Spleen (tissue), 11 donors: Measurements from ENCODE around the gene CD81. TPM values are rescaled to one million over a fixed set of nuclear protein-coding genes. Genes with fewer than 3 reads are reported as not detected.
"Not testable (repeated sequence)": the region's sequence is repeated elsewhere in the genome, so short reads cannot be mapped to it uniquely, and the experiment has no call there.

Experiments used
- DNase-seq: peaks from one replicate; pipeline ENCODE4 v3.0.0-alpha.2; 2020
- H3K27ac ChIP-seq, 8 donors: fragments of 200-600 bp; sonication (generic) in 7 of 8; 1 replicate in 4 of 8; 2 replicates in 4 of 8; pipeline versions ENCODE4 v1.5.0 to v1.8.0; 2016 to 2021; ENCODE audit warnings: inconsistent platforms in 4 of 8, mild to moderate bottlenecking in 4 of 8, moderate library complexity in 1 of 8
- H3K27me3 ChIP-seq, 7 donors: fragments of 200-600 bp; sonication (generic) in 6 of 7; replicated peaks in 1 of 7; 1 replicate in 4 of 7; 2 replicates in 3 of 7; pipeline versions ENCODE4 v1.5.0 to v1.8.0; 2016 to 2021; ENCODE audit warnings: inconsistent platforms in 3 of 7, mild to moderate bottlenecking in 1 of 7
- H3K36me3 ChIP-seq, 6 donors: fragments of 200-600 bp; sonication (generic) in 5 of 6; 1 replicate in 4 of 6; 2 replicates in 2 of 6; pipeline versions ENCODE4 v1.5.0 to v1.8.0; 2016 to 2021; ENCODE audit warnings: inconsistent platforms in 2 of 6
- H3K4me1 ChIP-seq, 6 donors: fragments of 200-600 bp; sonication (generic) in 5 of 6; 1 replicate in 3 of 6; 2 replicates in 3 of 6; pipeline versions ENCODE4 v1.5.0 to v1.8.0; 2016 to 2021; ENCODE audit warnings: inconsistent platforms in 3 of 6
- H3K4me3 ChIP-seq, 8 donors: fragments of 200-600 bp; sonication (generic) in 7 of 8; 1 replicate in 4 of 8; 2 replicates in 4 of 8; pipeline versions ENCODE4 v1.5.0 to v1.8.0; 2016 to 2021; ENCODE audit warnings: inconsistent platforms in 4 of 8, mild to moderate bottlenecking in 4 of 8, moderate library complexity in 2 of 8
- H3K9me3 ChIP-seq, 8 donors: fragments of 200-600 bp; sonication (generic) in 7 of 8; 1 replicate in 4 of 8; 2 replicates in 4 of 8; pipeline versions ENCODE4 v1.5.0 to v1.8.0; 2016 to 2021; ENCODE audit warnings: inconsistent platforms in 4 of 8
- CTCF ChIP-seq, 11 experiments: fragments of 200-600 bp in 7 of 11; fragments of 450-650 bp in 4 of 11; sonication (generic) in 4 of 11; IDR thresholded peaks in 8 of 11; conservative IDR thresholded peaks in 3 of 11; 1 replicate in 7 of 11; 2 replicates in 4 of 11; pipeline versions ENCODE4 v1.4.0 to v1.8.0; 2016 to 2021; ENCODE audit warnings: antibody characterized with exemption in 11 of 11, inconsistent platforms in 4 of 11, mild to moderate bottlenecking in 1 of 11
- POLR2A ChIP-seq, 3 donors: fragments of 450-650 bp; IDR thresholded peaks; one replicate each; pipeline ENCODE4 v1.5.1; 2017; ENCODE audit warnings: antibody characterized with exemption in 3 of 3, mild to moderate bottlenecking in 1 of 3
- POLR2AphosphoS5 ChIP-seq, 3 donors: sonication (generic); formaldehyde crosslinking; IDR thresholded peaks; one replicate each; pipeline ENCODE4 v1.5.1; 2017; ENCODE audit warnings: antibody characterized with exemption in 3 of 3
- WGBS, 5 donors: extraction: QIAGEN DNeasy Blood & Tissue Kit in 3 of 5; methylation state at CpG; one replicate each; pipeline versions ENCODE4 v1.1.5 to v1.1.7; 2013 to 2018; 5-methylcytosine and 5-hydroxymethylcytosine counted together
- intact Hi-C: fragments of 100-400 bp; cut with DNase I; formaldehyde crosslinking; loops from one replicate; pipeline ENCODE4 v1.15.0; 2023; ENCODE audit warnings: low total_unique reads
- polyA plus RNA-seq, 3 donors: library from polyadenylated mRNA; stranded (reverse); fragments of 200-250 nt; gene quantifications; one replicate each; pipeline ENCODE4 v1.2.1, GENCODE V29; 2013
- total RNA-seq, 7 donors: library from RNA; depleted of rRNA in 3 of 7; stranded (reverse); fragments of >200 nt in 3 of 7; fragmentation: NEBNext Ultra II Directional in 4 of 7; extraction: Animal tissue kit (Norgen Biotek cat#: 25700) in 4 of 7; gene quantifications; one replicate each; pipeline versions ENCODE4 v1.1.0 to v1.2.1, GENCODE V29; 2016 to 2021
- donor health status: healthy with polysubstance abuse.
- donor health status: DM: no; HTN: no; CAD: no; lungs with moderate emphysema.
- donor health status: DM: no; HTN: no; CAD: no.
- donor health status: Bipolar disorder and iron deficiency.
- donor health status: healthy.
- donor health status: DM: no; HTN: no; CAD: no.
- donor health status: DM: yes; HTN: yes; CAD: no.

The CD81 gene
- total and polyA plus RNA-seq, 10 donors, result 191 to 594 (median 433) TPM

GRCh38 chr11:2361565-2361964 is 15.5 kb upstream of the CD81 start:
- Histone ChIP-seq H3K9me3 (no peaks in the 10 kb centered on the region), H3K4me1 (peaks cover 0 to 13% (median 4%) of the 10 kb centered on the region in 6 donors), H3K27me3 (no peaks in the 10 kb centered on the region), H3K36me3 (no peaks in the 10 kb centered on the region), H3K4me3 (no peak overlapping the region), H3K27ac (no peak overlapping the region)
- intact Hi-C loops, result no loop called here
- WGBS, 5 donors, result 68 to 89% (median 82%) methylated on average over 8 to 9 of the region's 9 CpGs
- no peak for DNase-seq
- no peak for TF ChIP-seq POLR2A (IDR thresholded peaks at IDR 0.05)

GRCh38 chr11:2362414-2362813 is 14.7 kb upstream of the CD81 start:
- no peaks in the 10 kb centered on the region for H3K36me3 ChIP-seq
- DNase-seq, result no peak
- H3K9me3 ChIP-seq, result no peaks in the 10 kb centered on the region
- 71 to 86% (median 73%) methylated on average over 7 of the region's 7 CpGs for WGBS, 5 donors
- TF ChIP-seq CTCF (IDR thresholded peaks at IDR 0.05 in 8 of 11, conservative IDR thresholded peaks at IDR 0.05 in 3 of 11), result no peak
- TF ChIP-seq POLR2AphosphoS5 (IDR thresholded peaks at IDR 0.05), result no peak
- TF ChIP-seq POLR2A (IDR thresholded peaks at IDR 0.05), result no peak
- H3K4me3 ChIP-seq, result no peak overlapping the region
- intact Hi-C loops, result no loop called here
- H3K27me3 ChIP-seq, result no peaks in the 10 kb centered on the region
- H3K27ac ChIP-seq, result no peak overlapping the region
- peaks cover 0 to 14% (median 5%) of the 10 kb centered on the region in 6 donors for H3K4me1 ChIP-seq

- DNase-seq, result no peak
- H3K36me3 ChIP-seq, result no peaks in the 10 kb centered on the region
- TF ChIP-seq CTCF (IDR thresholded peaks at IDR 0.05 in 8 of 11, conservative IDR thresholded peaks at IDR 0.05 in 3 of 11), result no peak
- no peak for TF ChIP-seq POLR2AphosphoS5 (IDR thresholded peaks at IDR 0.05)
- no peak for TF ChIP-seq POLR2A (IDR thresholded peaks at IDR 0.05)
- no peak overlapping the region for H3K4me3 ChIP-seq
- H3K27me3 ChIP-seq, result no peaks in the 10 kb centered on the region
- intact Hi-C loops, result no loop called here
- no peak overlapping the region for H3K27ac ChIP-seq
- no peaks in the 10 kb centered on the region for H3K9me3 ChIP-seq
- 81 to 88% (median 85%) methylated on average over 9 to 10 of the region's 10 CpGs for WGBS, 5 donors
- H3K4me1 ChIP-seq, result peaks cover 0 to 14% (median 5%) of the 10 kb centered on the region in 6 donors
Observed at GRCh38 chr11:2363130-2363529, 14.0 kb upstream of the CD81 start.

- intact Hi-C loops, result no loop called here
- Histone ChIP-seq H3K27ac (no peak overlapping the region), H3K27me3 (no peaks in the 10 kb centered on the region), H3K4me1 (peaks cover 0 to 14% (median 5%) of the 10 kb centered on the region in 6 donors), H3K4me3 (no peak overlapping the region), H3K9me3 (no peaks in the 10 kb centered on the region), H3K36me3 (no peaks in the 10 kb centered on the region)
- 69 to 89% (median 81%) methylated on average over 8 to 15 of the region's 15 CpGs for WGBS, 5 donors
- TF ChIP-seq POLR2AphosphoS5 (IDR thresholded peaks at IDR 0.05) (no peak), POLR2A (IDR thresholded peaks at IDR 0.05) (no peak), CTCF (IDR thresholded peaks at IDR 0.05 in 8 of 11, conservative IDR thresholded peaks at IDR 0.05 in 3 of 11) (no peak)
- DNase-seq, result no peak
Observed at GRCh38 chr11:2363577-2364370, 13.3 kb upstream of the CD81 start.

GRCh38 chr11:2364386-2364785 is 12.7 kb upstream of the CD81 start:
- H3K4me3 ChIP-seq, DNase-seq, H3K9me3 ChIP-seq, H3K27ac ChIP-seq, intact Hi-C loops, H3K36me3 ChIP-seq, H3K27me3 ChIP-seq: not testable (repeated sequence)
- WGBS, 5 donors, result 90 to 97% (median 94%) methylated on average over 12 of the region's 12 CpGs
- peaks cover 0 to 14% (median 5%) of the 10 kb centered on the region in 6 donors for H3K4me1 ChIP-seq
